GM12874 (cell line): ENCODE results near the gene MEIOC.

Source experiments
- TF ChIP-seq, protein P1 (sequence below): IDR thresholded peaks from 2 replicates; pipeline ENCODE4 v1.5.1; 2011; ENCODE audit warnings: low read depth, mild to moderate bottlenecking, control low read depth, low read length, moderate library complexity; ENCODE audit not compliant: insufficient read depth

Gene MEIOC

DNA sequence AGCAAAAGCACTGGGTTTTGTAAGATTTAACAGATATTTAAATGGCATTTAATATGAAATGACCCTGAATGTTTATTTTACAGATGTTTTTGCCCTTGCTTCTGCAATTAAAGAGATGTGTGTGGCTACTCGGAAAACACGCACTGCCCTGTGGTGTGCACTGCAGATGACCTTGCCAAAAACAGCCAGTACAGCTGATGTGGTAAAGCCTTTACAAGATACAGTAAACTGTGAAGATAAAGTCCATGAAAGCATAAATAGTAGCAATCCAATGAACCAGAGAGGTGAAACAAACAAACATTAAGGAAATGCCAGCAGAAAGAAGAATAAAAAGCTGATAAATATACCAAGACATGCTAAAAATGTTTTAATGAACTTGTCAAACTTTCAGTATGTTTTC is 17.6 kb downstream of the MEIOC start:
- TF ChIP-seq, protein P1, sequence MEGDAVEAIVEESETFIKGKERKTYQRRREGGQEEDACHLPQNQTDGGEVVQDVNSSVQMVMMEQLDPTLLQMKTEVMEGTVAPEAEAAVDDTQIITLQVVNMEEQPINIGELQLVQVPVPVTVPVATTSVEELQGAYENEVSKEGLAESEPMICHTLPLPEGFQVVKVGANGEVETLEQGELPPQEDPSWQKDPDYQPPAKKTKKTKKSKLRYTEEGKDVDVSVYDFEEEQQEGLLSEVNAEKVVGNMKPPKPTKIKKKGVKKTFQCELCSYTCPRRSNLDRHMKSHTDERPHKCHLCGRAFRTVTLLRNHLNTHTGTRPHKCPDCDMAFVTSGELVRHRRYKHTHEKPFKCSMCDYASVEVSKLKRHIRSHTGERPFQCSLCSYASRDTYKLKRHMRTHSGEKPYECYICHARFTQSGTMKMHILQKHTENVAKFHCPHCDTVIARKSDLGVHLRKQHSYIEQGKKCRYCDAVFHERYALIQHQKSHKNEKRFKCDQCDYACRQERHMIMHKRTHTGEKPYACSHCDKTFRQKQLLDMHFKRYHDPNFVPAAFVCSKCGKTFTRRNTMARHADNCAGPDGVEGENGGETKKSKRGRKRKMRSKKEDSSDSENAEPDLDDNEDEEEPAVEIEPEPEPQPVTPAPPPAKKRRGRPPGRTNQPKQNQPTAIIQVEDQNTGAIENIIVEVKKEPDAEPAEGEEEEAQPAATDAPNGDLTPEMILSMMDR, result no peak

DNA sequence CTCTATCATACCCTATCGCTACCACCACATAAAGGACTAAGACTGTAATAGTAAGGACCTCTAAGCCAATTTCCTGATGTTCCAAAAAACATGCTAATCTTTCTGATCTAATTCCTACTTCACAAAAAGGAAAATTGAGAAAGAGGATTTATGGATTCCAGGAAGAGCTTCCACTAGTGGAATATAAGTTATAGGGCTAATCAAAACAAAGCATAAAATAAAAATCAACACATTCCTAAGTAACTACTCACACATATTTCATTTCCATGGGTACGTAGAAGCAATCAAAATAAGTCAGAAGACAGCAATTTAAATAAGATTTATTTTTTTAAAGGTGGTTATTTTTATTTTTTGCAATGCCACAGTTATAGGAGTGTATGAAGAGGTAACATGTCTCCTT is 20.9 kb downstream of the MEIOC start:
- TF ChIP-seq, protein P1, result no peak

DNA sequence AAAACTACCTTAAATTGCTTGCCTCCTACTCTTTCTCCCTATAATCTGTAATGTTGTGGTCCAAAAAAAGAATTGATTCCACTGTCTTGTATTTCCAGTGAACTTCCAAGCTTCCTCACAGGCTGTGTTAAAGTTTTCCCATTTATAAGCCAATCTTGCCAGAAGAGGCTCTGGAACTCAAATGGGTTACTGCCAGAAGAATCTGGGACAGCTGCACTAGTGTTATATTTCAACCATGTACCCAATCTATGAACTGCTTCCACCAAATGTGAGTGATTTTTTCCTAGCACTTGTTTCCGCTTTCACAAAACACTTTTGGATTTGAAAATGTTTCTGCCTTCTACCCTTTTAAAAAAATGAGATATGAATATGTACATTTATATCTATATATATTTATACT is 31.5 kb downstream of the MEIOC start:
- TF ChIP-seq, protein P1, result no peak

DNA sequence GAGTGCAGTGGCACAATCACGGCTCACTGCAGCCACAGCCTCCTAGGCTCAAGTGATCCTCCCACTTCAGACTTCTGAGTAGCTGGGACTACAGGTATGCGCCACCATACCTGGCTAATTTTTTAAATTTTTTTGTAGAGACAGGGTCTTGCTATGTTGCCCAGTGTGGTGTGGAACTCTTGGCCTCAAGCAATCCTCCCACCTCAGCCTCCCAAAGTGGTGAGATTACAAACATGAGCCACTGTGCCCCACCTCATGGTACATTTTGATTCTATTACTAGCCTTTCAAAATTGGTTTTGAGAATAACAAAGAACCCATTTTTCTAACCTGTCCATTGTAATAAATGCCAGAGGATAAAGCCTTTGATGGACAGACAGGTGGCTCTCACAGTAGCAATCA is 31.9 kb downstream of the MEIOC start:
- TF ChIP-seq, protein P1, result no peak

DNA sequence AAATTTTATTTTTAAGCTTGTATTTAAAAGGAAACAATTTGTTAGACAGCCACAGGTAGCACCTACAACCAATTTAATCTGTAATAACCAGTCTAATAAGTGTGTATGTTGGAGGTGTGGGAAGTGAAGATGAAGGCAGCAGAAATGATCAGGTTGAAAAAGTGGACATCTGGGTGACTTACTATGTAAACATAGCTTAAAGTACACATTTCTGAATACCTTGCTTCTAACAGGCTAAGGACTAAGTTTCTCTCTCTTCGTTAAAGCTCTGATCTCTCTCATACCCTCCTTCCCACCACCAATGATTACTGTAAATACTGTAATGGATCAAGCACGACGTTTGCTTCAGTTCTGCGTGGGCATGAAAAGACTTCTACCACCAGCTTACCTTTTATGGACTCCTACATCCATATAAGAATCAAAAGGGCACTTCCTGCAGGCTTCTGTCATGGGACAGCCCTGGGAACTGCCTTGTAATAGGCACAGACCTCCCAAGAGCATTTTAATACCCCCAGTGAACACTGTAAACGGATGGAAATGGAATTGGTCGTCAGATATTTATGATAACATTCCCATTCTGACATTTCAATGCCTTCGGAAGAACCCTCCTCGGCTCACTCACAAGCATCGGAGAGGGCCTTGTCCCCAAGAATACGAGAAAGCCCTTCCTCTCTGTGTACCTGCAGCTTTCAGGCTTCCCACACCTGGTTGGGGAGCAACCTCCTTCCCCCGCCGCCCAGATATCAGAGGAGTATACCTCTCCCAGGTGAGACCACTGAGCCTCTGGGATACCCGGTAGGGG is 32.6 kb downstream of the MEIOC start:
- TF ChIP-seq, protein P1, result no peak

DNA sequence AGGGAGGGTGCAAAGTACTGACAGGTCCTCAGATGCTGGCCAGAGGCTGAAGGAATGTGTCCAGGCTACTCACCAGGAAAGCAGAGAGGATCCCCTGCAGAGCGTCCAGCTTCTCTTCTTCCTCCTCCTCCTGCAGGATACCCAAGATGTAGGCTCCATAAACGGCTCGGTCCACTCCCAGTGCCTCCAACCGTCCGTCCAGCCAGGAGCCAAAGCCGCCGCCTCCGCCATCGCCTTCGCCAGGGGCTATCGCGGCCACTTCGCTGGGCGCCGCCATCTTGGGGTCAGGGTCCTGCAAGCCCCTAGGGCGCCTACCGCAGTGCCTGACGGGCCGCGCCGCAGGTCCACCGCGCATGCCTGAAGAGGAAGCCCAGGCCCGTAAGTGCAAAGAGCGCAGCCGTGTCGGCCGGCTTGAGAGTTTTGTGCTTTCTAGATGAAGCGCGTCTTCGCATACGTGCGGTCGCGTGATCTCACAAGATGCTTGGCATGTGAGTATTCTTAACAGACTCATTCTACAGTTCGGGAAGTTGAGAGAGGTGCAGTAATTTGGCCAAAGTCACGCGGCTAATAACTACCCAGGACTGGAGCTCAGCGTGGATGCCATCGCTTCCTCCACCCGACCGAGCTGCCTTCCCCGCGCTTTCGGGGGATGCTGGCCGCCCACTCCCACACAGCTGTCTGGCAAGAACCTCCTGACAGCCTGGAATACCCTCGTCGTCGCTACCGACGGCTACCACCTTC is 33.4 kb downstream of the MEIOC start, which contains the start of gene CCDC43:
CCDC43 (minus strand) TSS at position 300 of the 741 bp plus-strand sequence; CDS start at position 277, 23 bp downstream.
- TF ChIP-seq, protein P1, result no peak

DNA sequence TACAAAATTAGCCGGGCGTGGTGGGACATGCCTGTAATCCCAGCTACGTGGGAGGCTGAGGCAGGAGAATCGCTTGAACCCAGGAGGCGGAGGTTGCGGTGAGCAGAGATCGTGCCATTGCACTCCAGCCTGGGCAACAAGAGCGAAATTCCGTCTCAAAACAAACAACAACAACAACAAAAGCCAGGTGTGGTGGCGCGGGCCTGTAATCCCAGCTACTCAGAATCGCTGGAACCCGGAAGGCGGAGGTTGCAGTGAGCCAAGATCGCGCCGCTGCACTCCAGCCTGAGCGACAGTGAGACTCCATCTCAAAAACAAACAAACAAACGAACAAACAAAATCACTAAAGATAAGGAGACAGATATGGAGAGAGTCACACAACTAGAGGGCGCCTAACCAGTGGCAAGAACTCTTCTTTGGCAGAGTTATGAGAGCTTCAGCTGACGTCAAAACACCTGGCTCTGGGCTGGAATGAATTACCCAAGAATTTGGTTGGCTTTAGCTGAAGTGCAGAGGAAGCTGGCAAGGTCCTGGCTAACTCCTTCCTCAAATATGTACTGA is 34.6 kb downstream of the MEIOC start:
- TF ChIP-seq, protein P1, result peak; percentile 33; the same call in 1 of the 2 replicates
